Cardiac fibroblast (primary cell): Measurements from ENCODE around the gene STAG2.
"Not testable (repeated sequence)": the region's sequence is repeated elsewhere in the genome, so short reads cannot be mapped to it uniquely, and the experiment has no call there.

Experiments used
- DNase-seq, 2 donors: peaks; one replicate each; pipeline versions ENCODE4 v3.0.0 to v3.0.0-alpha.2; 2010; ENCODE audit warnings: low read depth in 2 of 2
- H3K4me3 ChIP-seq, 2 donors: replicated peaks in 1 of 2; 1 replicate in 1 of 2; 2 replicates in 1 of 2; pipeline ENCODE4 v1.5.1; 2011; ENCODE audit warnings: low read depth in 2 of 2, low read length in 2 of 2, mild to moderate bottlenecking in 2 of 2, moderate library complexity in 1 of 2
- TF ChIP-seq, protein P1 (sequence below): IDR thresholded peaks from one replicate; pipeline ENCODE4 v1.5.1; 2011; ENCODE audit warnings: low read depth, mild to moderate bottlenecking, low read length, inconsistent platforms

STAG2 gene

DNA sequence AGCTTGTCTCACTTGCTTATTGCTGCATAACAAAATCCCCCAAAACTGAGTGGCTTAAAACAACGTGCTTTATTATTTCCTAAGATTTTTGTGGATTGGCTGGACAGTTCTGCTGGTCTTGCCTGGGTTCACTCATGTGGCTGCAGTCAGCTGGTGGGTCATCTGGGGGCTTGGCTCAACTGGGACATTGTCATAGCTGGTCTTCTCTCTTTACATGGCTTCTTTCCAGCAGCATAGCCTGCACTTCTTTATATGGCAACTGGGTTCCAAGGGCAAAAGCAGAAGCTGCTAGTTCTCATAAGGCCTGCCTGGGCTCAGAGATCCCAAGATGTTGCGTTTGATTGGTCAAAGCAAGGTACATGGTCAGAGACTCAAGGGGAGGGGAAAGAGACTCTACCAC is 33.7 kb upstream of the STAG2 start:
- H3K4me3 ChIP-seq = no peak overlapping the region
- no peak for DNase-seq
- TF ChIP-seq, protein P1, sequence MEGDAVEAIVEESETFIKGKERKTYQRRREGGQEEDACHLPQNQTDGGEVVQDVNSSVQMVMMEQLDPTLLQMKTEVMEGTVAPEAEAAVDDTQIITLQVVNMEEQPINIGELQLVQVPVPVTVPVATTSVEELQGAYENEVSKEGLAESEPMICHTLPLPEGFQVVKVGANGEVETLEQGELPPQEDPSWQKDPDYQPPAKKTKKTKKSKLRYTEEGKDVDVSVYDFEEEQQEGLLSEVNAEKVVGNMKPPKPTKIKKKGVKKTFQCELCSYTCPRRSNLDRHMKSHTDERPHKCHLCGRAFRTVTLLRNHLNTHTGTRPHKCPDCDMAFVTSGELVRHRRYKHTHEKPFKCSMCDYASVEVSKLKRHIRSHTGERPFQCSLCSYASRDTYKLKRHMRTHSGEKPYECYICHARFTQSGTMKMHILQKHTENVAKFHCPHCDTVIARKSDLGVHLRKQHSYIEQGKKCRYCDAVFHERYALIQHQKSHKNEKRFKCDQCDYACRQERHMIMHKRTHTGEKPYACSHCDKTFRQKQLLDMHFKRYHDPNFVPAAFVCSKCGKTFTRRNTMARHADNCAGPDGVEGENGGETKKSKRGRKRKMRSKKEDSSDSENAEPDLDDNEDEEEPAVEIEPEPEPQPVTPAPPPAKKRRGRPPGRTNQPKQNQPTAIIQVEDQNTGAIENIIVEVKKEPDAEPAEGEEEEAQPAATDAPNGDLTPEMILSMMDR = no peak

DNA sequence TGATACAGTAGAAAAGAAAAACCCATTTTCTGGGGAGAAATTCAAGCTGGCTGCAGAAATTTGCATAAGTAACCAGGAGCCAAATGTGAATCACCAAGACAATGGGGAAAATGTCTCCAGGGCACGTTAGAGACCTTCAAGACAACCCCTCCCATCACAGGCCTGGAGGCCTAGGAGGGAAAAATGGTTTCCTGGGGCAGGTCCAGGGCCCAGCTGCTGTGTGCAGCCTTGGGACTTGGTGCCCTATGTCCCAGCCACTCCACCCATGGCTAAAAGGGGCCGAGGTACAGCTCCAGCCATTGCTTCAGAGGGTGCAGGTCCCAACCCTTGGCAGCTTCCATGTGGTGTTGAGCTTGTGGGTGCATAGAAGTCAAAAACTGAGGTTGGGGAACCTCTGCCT is 29.5 kb upstream of the STAG2 start:
- DNase-seq, H3K4me3 ChIP-seq: not testable (repeated sequence)

DNA sequence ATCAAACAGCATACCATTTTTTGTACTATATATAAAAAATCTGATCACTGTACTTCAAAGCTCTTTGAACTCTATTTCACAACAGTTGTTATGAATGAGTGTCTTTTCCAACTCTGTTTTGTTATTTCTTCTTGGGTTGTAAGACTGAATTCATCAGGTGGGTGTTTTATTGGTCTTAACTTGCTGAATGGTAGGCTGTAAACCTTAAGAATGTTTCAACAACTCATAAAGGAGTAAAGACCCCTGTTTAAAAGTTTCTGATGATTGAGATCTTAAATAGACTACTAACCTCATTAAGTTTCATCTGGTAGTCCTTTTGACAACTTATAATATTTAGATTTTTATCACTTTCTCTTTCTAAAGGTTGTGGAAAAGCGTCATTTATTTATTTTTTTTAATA is 18.4 kb upstream of the STAG2 start:
- no peak overlapping the region for H3K4me3 ChIP-seq
- DNase-seq = no peak
- TF ChIP-seq, protein P1 = no peak

DNA sequence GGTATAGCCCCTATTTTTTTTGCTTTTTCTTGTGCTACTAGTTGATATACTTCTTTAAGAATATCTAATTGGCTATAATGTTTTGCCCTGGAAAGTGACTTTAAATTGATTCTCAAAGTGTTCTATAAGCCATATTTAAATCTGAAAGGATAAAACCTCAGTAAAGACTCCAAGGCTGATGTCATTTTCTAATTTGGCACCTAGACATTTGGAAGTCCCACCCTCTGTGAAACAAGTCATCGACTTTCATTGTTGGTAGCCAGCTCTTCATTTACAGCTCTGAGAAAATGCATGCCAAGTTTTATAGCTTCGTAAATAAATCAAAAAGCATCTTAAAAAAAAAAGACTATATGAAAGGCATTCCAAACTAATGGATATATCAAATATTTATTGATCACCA is 18.0 kb upstream of the STAG2 start:
- no peak overlapping the region for H3K4me3 ChIP-seq
- no peak for DNase-seq
- TF ChIP-seq, protein P1 = no peak

DNA sequence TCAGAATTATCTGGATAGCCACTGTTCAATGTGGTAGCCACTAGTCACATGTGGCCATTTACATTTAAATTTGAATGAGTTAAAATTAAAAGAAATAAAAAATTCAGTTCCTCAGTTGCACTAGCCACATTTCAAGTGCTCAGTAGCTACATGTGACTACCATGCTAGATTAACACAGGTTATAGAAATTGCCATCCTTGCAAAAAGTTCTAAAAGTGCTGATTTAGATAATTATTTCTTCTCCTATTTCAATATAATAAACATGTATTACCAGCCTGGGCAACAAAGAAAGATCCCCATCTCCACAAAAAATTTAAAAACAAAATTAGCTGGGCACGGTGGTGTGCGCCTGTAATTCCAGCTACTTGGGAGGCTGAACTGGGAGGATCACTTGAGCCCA is 11.7 kb upstream of the STAG2 start:
- DNase-seq = no peak
- TF ChIP-seq, protein P1 = no peak
- H3K4me3 ChIP-seq = no peak overlapping the region

DNA sequence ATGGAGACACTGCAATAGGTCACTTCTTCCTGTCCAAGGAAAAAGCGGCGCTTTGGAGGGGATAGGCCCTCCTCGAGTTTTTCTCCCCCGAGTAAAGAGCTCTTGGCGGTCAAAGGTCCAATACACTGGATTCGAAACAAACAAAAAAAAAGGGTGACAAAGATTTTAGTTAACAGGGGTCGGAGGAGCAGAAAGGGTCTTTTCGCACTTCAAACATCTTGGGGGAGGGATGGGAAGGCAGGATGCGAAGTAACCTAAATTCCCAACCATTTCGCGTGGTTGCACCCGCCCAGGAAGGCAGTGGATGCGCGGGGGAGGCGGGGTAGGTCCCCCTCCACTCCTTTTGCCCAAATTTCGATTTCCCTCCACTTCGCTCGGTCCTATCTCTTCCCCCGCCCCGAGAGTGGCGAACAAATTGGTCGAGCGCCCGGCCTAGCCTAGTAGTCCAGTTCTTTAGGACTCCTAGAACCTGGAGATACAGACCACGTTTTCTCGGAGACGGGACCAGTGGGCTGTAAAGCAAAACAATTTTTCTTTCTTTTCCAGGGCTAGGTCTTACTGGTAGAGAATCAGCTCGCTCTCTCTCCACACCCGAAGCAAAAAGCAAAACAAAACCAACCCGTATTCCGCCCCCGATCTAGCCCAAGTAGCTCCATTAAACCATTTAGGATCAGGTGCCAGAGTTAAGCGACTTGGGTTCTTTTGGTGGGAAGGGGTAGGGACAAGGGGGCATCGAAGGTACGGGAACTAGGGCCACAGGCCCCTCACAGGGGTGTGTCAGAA is 2.0 kb upstream of the STAG2 start:
- TF ChIP-seq, protein P1 = no peak
- peak overlapping the region; percentile 59 to 61 for H3K4me3 ChIP-seq
- DNase-seq = peak; percentile 41 to 55

DNA sequence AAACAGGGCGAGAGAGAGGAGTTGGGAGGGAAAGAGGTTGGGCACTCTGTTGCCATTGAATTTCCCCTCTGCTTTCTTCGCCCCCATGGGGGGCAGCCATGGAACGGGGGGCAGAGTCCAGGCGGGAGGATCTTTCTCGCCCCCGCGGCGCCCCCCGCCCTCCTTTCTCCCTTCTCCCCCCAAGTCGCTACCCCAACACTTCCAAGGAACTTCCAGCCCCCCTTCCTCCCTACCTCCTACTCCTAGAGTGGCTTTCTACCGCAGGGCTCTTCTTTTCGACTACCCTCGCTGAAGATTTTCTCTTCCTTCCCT is 594 bp upstream of the STAG2 start:
- peak overlapping the region; percentile 72 to 76 for H3K4me3 ChIP-seq
- TF ChIP-seq, protein P1 = no peak
- DNase-seq = no peak
